ENCODE measurements around the gene IPPK. TPM values are rescaled to one million over a fixed set of nuclear protein-coding genes. Genes with fewer than 3 reads are reported as not detected.
A peak's percentile ranks its signal among the peaks of the same experiment; 100 is the strongest.

IPPK gene, protein sequence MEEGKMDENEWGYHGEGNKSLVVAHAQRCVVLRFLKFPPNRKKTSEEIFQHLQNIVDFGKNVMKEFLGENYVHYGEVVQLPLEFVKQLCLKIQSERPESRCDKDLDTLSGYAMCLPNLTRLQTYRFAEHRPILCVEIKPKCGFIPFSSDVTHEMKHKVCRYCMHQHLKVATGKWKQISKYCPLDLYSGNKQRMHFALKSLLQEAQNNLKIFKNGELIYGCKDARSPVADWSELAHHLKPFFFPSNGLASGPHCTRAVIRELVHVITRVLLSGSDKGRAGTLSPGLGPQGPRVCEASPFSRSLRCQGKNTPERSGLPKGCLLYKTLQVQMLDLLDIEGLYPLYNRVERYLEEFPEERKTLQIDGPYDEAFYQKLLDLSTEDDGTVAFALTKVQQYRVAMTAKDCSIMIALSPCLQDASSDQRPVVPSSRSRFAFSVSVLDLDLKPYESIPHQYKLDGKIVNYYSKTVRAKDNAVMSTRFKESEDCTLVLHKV
- 10.1 TPM for total RNA-seq (ENCODE audit: unreplicated experiment)
- long read RNA-seq, full-length matches to known transcripts = 3 of 7 reads
- long read RNA-seq, partial matches to known transcripts = 1 of 7 reads
- long read RNA-seq, other reads (novel, unspliced or antisense) = 3 of 7 reads

DNA sequence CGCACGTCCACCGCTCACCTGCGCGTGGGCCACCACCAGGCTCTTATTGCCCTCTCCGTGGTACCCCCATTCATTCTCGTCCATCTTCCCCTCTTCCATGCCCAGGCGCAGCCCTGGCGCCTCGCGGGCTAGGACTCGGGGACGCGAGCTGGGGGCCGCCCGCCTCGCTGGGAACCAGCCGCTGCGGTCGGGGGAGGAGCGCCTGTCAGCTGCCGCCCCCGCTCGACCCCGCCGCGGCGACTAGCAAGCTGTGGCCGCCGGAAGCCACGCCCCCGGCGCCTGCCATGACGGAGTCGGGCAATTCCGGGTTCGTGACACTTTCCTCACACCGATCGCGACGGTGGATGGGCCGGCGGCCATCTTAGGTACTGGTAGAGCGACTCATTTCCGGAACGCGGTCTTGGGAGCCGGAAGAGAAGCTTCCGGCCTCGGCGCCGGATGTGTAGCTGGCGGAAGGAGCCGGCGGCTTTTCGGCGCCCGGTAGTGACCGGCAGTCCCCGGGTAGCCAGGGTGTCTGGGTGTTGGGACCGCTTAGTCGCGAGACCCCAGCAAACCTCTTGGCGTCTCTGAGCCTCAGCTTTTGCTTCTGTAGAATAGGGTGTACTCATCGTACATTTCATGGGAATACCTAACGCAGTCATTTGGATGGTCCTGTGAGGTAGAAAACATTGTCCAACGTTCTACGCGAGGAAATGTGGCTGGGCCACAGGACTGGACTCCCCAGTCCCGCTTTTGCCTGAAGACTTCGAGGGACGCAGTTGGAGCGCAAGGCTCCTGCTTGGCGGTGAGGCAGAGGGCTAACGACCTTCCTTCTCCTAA is at the start of gene IPPK:
IPPK (minus strand) TSS at position 242 of the 819 bp plus-strand sequence; CDS start at position 99, 143 bp downstream.
- peaks cover 13% of the 10 kb centered on the region for H3K4me1 Mint-ChIP-seq (ENCODE audit: unreplicated experiment)
- peak; percentile 95 for DNase-seq (ENCODE audit: low spot score)
- H3K9me3 Mint-ChIP-seq (ENCODE audit: unreplicated experiment) = no peaks in the 10 kb centered on the region
- TF ChIP-seq, protein P1, sequence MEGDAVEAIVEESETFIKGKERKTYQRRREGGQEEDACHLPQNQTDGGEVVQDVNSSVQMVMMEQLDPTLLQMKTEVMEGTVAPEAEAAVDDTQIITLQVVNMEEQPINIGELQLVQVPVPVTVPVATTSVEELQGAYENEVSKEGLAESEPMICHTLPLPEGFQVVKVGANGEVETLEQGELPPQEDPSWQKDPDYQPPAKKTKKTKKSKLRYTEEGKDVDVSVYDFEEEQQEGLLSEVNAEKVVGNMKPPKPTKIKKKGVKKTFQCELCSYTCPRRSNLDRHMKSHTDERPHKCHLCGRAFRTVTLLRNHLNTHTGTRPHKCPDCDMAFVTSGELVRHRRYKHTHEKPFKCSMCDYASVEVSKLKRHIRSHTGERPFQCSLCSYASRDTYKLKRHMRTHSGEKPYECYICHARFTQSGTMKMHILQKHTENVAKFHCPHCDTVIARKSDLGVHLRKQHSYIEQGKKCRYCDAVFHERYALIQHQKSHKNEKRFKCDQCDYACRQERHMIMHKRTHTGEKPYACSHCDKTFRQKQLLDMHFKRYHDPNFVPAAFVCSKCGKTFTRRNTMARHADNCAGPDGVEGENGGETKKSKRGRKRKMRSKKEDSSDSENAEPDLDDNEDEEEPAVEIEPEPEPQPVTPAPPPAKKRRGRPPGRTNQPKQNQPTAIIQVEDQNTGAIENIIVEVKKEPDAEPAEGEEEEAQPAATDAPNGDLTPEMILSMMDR (IDR thresholded peaks at IDR 0.05; ENCODE audit: unreplicated experiment) = no peak
- no peaks in the 10 kb centered on the region for H3K36me3 Mint-ChIP-seq (ENCODE audit: low read depth, unreplicated experiment)
- peak within 1 kb of the TSS; percentile 98 for H3K27ac Mint-ChIP-seq (ENCODE audit: unreplicated experiment)
- peak within 1 kb of the TSS; percentile 95 for H3K4me3 Mint-ChIP-seq (ENCODE audit: unreplicated experiment)
- H3K27me3 Mint-ChIP-seq (ENCODE audit: unreplicated experiment) = peaks cover 16% of the 10 kb centered on the region

DNA sequence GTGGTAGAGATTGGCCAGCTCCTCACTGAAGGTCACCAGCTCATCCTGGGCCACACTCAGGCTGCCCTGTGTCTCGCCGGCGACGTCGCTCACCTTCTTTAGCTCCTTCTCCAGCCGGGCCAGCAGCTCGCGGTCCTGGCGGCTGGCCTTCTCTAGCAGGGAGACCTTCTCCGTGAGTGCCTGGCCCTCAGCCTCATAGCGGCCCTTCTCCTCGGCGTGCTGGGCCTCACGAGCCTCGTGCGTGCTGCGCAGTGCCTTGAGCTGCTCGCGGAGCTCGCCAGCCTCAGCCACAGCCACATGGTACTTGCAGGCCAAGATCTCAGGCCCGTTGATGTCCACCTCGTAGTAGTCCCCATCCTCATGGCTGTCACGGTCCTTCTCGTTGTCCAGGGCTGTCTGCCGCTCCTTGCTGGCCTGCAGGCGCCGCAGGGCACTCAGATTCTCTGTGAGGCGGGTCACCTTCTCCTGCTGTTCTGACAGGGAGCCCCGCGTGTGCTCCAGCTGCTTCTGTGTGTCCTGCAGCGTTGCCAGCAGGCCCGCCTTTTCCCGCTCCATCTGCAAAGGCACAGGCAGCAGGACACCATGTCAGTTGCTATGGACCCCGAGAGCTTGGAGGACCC is 49.2 kb upstream of the IPPK start:
- H3K9me3 Mint-ChIP-seq (ENCODE audit: unreplicated experiment) = no peaks in the 10 kb centered on the region
- peaks cover 29% of the 10 kb centered on the region for H3K36me3 Mint-ChIP-seq (ENCODE audit: low read depth, unreplicated experiment)
- no peak overlapping the region for H3K4me3 Mint-ChIP-seq (ENCODE audit: unreplicated experiment)
- no peak overlapping the region for H3K27ac Mint-ChIP-seq (ENCODE audit: unreplicated experiment)
- peaks cover 6% of the 10 kb centered on the region for H3K27me3 Mint-ChIP-seq (ENCODE audit: unreplicated experiment)
- TF ChIP-seq, protein P1 (IDR thresholded peaks at IDR 0.05; ENCODE audit: unreplicated experiment) = no peak
- H3K4me1 Mint-ChIP-seq (ENCODE audit: unreplicated experiment) = peaks cover 1% of the 10 kb centered on the region
- no peak for DNase-seq (ENCODE audit: low spot score)

DNA sequence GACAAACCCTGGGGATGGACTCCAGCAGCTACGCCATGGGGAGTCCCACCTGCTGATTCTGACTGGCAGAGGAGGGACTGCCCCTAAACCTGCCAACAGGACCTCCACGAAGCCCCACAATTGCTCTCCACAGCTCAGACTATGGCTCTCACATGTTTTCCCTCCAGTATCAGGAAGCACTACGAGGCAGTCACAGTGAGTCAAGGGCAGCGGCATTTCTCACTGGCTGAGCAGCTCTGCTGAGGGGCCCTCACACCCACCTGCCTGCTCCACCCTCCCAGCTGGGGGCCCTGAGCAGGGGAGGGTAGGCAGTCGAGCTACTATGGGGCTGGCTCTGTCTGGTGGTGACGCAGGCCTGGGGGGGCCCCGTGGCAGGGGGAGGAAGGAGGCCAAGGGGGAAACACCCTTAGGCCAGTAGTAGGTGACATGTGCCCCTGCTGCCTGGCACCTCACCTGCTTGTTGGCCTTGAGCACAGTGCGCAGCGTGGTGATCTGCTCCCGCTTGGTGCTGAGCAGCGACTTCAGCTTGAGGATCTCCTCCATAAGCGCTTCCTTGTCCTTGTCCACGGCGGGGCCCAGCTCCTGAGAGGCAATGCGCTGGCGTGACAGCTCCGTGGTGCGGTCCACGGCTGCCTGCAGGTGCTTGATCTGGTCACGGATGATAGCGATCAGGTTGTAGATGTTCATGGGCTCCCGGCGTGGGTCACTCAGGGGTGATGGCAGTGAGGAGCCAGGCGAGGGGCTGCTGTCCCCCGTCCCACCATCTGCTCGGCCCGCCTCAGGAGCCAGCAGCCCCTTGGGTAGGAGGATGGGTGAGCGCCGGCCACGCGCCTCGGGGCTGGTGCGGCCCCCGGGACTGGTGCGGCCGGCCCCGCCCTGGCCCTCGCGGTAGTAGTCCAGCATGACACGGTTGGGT is 48.4 kb upstream of the IPPK start:
- Mint-ChIP-seq H3K4me1 (ENCODE audit: unreplicated experiment) (no peaks in the 10 kb centered on the region), H3K36me3 (ENCODE audit: low read depth, unreplicated experiment) (peaks cover 25% of the 10 kb centered on the region)
- no peak for DNase-seq (ENCODE audit: low spot score)

More for the DNA sequence above, 48.4 kb upstream of the IPPK start:
- Mint-ChIP-seq H3K27ac (ENCODE audit: unreplicated experiment) (no peak overlapping the region), H3K27me3 (ENCODE audit: unreplicated experiment) (peaks cover 6% of the 10 kb centered on the region), H3K9me3 (ENCODE audit: unreplicated experiment) (no peaks in the 10 kb centered on the region), H3K4me3 (ENCODE audit: unreplicated experiment) (no peak overlapping the region)
- TF ChIP-seq, protein P1 (IDR thresholded peaks at IDR 0.05; ENCODE audit: unreplicated experiment) = no peak

All from endothelial cell (in vitro differentiated cells).